GM12878 (cell line): ENCODE results near the gene METTL9. TPM values are rescaled to one million over a fixed set of nuclear protein-coding genes. Genes with fewer than 3 reads are reported as not detected.

Experiments used
- CREB1 ChIP-seq: IDR thresholded peaks from 2 replicates; pipeline ENCODE4 v1.6.1; 2012; ENCODE audit warnings: low read depth, mild to moderate bottlenecking, inconsistent platforms
- DPF2 ChIP-seq: fragments of 450-650 bp; IDR thresholded peaks from 2 replicates; pipeline ENCODE4 v1.6.1; 2017; ENCODE audit warnings: mild to moderate bottlenecking
- ETV6 ChIP-seq, 2 experiments: fragments of 450-650 bp in 1 of 2; IDR thresholded peaks in 1 of 2; conservative IDR thresholded peaks in 1 of 2; 2 replicates each; pipeline ENCODE4 v1.6.1; 2014; ENCODE audit warnings: antibody characterized with exemption in 1 of 2, borderline replicate concordance in 1 of 2, low read depth in 1 of 2, mild to moderate bottlenecking in 1 of 2, moderate library complexity in 1 of 2
- GATAD2B ChIP-seq: fragments of 450-650 bp; conservative IDR thresholded peaks from 2 replicates; pipeline ENCODE4 v1.6.1; 2017; ENCODE audit warnings: low read depth, mild to moderate bottlenecking, moderate library complexity
- JUNB ChIP-seq: IDR thresholded peaks from 2 replicates; pipeline ENCODE4 v1.6.1; 2016; ENCODE audit warnings: antibody characterized with exemption, mild to moderate bottlenecking
- MEF2B ChIP-seq: fragments of 450-650 bp; IDR thresholded peaks from 2 replicates; pipeline ENCODE4 v1.6.1; 2018; ENCODE audit warnings: mild to moderate bottlenecking, moderate library complexity; ENCODE audit not compliant: partially characterized antibody, poor library complexity, severe bottlenecking
- MYC ChIP-seq: IDR thresholded peaks from 2 replicates; pipeline ENCODE4 v1.6.1; 2011; ENCODE audit warnings: mild to moderate bottlenecking, low read length, moderate library complexity, inconsistent platforms; ENCODE audit not compliant: insufficient read depth, insufficient replicate concordance, insufficient read length, severe bottlenecking
- POLR2A ChIP-seq: IDR thresholded peaks from 2 replicates; pipeline ENCODE4 v1.6.1; 2011; ENCODE audit warnings: low read depth, mild to moderate bottlenecking, low read length
- POU2F2 ChIP-seq: IDR thresholded peaks from 3 replicates; pipeline ENCODE4 v1.6.1; 2011; ENCODE audit warnings: low read depth, mild to moderate bottlenecking, low read length, borderline replicate concordance
- SRF ChIP-seq, 2 experiments: IDR thresholded peaks; 2 replicates each; pipeline ENCODE4 v1.6.1; 2011; ENCODE audit warnings: low read depth in 2 of 2, low read length in 2 of 2, mild to moderate bottlenecking in 1 of 2, moderate library complexity in 1 of 2
- TCF7 ChIP-seq: IDR thresholded peaks from 2 replicates; pipeline ENCODE4 v1.6.1; 2014; ENCODE audit warnings: antibody characterized with exemption, borderline replicate concordance
- WRNIP1 ChIP-seq: IDR thresholded peaks from 2 replicates; pipeline ENCODE4 v1.6.1; 2011; ENCODE audit warnings: low read depth, low read length, improper control_type of control experiment, borderline replicate concordance
- ZZZ3 ChIP-seq: IDR thresholded peaks from 2 replicates; pipeline ENCODE4 v1.6.1; 2011; ENCODE audit warnings: low read depth; ENCODE audit not compliant: control insufficient read depth, insufficient read length
- polyA plus RNA-seq, 11 experiments: library from polyadenylated mRNA; depleted of rRNA in 4 of 11; unstranded in 6 of 11; stranded (reverse) in 5 of 11; fragments of >200 nt; fragmentation: Nextera tagmentation in 4 of 11; fragmentation: Illumina TruSeq in 1 of 11; extraction: Ambion mirVana in 4 of 11; extraction: Trizol in 1 of 11; gene quantifications; 1 replicate in 1 of 11; 2 replicates in 10 of 11; pipeline versions ENCODE4 v1.2.1 to v1.2.3, GENCODE V29; 2011 to 2016; ENCODE audit warnings: inconsistent platforms in 2 of 11, missing spikeins in 2 of 11, low read depth in 1 of 11
- total RNA-seq, 4 experiments: library from RNA; depleted of rRNA in 3 of 4; stranded (reverse); fragments of >200 nt in 3 of 4; fragmentation: Illumina TruSeq in 1 of 4; extraction: Trizol in 1 of 4; gene quantifications; 2 replicates each; pipeline versions ENCODE4 v1.2.1 to v1.2.3, GENCODE V29; 2013 to 2021
- TF ChIP-seq, protein P1 (sequence below): IDR thresholded peaks from 2 replicates; pipeline ENCODE4 v1.6.1; 2011; ENCODE audit warnings: low read depth, low read length, improper control_type of control experiment, borderline replicate concordance
- TF ChIP-seq, protein P2 (sequence below): fragments of 450-650 bp; IDR thresholded peaks from 2 replicates; pipeline ENCODE4 v1.6.1; 2016; ENCODE audit warnings: mild to moderate bottlenecking, moderate library complexity, borderline replicate concordance
- TF ChIP-seq, protein P3 (sequence below): fragments of 450-650 bp; IDR thresholded peaks from 2 replicates; pipeline ENCODE4 v1.6.1; 2017; ENCODE audit warnings: mild to moderate bottlenecking, low read depth, inconsistent platforms; ENCODE audit not compliant: poor library complexity, severe bottlenecking
- TF ChIP-seq, protein P4 (sequence below): IDR thresholded peaks from 2 replicates; pipeline ENCODE4 v1.6.1; 2012; ENCODE audit warnings: mild to moderate bottlenecking, low read depth, low read length

METTL9 gene
- total and polyA plus RNA-seq, 10 of the 15 experiments (the other 5 are each of a cell fraction or from before 2014, with no cell fraction given): 19.4 to 119 (median 101) TPM

GRCh38 chr16:21599122-21600030 lies at the start of gene METTL9 (continued):
- TF ChIP-seq WRNIP1 (no peak), MYC (peak; percentile 68), JUNB (no peak), MEF2B (peak; percentile 25), DPF2 (peak; percentile 89), POLR2A (peak; percentile 89), ETV6 (conservative IDR thresholded peaks at IDR 0.05 in 1 of 2, IDR thresholded peaks at IDR 0.05 in 1 of 2; ENCODE audit: borderline replicate concordance in 1 of 2, low read depth in 1 of 2) (peak in 1 of 2 experiments; percentile 70; a peak in 1 of 4 replicates), SRF (IDR thresholded peaks at IDR 0.05; ENCODE audit: low read depth in 2 of 2, low read length in 2 of 2) (peak; percentile 26 to 86; a peak in 2 of 4 replicates), TCF7 (no peak), GATAD2B (peak; percentile 80), POU2F2 (peak; percentile 86; the same call in 2 of the 3 replicates), CREB1 (peak; percentile 90), ZZZ3 (no peak)
- TF ChIP-seq, protein P1, sequence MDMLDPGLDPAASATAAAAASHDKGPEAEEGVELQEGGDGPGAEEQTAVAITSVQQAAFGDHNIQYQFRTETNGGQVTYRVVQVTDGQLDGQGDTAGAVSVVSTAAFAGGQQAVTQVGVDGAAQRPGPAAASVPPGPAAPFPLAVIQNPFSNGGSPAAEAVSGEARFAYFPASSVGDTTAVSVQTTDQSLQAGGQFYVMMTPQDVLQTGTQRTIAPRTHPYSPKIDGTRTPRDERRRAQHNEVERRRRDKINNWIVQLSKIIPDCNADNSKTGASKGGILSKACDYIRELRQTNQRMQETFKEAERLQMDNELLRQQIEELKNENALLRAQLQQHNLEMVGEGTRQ: no peak
- TF ChIP-seq, protein P2, sequence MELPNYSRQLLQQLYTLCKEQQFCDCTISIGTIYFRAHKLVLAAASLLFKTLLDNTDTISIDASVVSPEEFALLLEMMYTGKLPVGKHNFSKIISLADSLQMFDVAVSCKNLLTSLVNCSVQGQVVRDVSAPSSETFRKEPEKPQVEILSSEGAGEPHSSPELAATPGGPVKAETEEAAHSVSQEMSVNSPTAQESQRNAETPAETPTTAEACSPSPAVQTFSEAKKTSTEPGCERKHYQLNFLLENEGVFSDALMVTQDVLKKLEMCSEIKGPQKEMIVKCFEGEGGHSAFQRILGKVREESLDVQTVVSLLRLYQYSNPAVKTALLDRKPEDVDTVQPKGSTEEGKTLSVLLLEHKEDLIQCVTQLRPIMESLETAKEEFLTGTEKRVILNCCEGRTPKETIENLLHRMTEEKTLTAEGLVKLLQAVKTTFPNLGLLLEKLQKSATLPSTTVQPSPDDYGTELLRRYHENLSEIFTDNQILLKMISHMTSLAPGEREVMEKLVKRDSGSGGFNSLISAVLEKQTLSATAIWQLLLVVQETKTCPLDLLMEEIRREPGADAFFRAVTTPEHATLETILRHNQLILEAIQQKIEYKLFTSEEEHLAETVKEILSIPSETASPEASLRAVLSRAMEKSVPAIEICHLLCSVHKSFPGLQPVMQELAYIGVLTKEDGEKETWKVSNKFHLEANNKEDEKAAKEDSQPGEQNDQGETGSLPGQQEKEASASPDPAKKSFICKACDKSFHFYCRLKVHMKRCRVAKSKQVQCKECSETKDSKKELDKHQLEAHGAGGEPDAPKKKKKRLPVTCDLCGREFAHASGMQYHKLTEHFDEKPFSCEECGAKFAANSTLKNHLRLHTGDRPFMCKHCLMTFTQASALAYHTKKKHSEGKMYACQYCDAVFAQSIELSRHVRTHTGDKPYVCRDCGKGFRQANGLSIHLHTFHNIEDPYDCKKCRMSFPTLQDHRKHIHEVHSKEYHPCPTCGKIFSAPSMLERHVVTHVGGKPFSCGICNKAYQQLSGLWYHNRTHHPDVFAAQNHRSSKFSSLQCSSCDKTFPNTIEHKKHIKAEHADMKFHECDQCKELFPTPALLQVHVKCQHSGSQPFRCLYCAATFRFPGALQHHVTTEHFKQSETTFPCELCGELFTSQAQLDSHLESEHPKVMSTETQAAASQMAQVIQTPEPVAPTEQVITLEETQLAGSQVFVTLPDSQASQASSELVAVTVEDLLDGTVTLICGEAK: peak; percentile 98
- TF ChIP-seq, protein P3, sequence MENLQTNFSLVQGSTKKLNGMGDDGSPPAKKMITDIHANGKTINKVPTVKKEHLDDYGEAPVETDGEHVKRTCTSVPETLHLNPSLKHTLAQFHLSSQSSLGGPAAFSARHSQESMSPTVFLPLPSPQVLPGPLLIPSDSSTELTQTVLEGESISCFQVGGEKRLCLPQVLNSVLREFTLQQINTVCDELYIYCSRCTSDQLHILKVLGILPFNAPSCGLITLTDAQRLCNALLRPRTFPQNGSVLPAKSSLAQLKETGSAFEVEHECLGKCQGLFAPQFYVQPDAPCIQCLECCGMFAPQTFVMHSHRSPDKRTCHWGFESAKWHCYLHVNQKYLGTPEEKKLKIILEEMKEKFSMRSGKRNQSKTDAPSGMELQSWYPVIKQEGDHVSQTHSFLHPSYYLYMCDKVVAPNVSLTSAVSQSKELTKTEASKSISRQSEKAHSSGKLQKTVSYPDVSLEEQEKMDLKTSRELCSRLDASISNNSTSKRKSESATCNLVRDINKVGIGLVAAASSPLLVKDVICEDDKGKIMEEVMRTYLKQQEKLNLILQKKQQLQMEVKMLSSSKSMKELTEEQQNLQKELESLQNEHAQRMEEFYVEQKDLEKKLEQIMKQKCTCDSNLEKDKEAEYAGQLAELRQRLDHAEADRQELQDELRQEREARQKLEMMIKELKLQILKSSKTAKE: no peak
- TF ChIP-seq, protein P4, sequence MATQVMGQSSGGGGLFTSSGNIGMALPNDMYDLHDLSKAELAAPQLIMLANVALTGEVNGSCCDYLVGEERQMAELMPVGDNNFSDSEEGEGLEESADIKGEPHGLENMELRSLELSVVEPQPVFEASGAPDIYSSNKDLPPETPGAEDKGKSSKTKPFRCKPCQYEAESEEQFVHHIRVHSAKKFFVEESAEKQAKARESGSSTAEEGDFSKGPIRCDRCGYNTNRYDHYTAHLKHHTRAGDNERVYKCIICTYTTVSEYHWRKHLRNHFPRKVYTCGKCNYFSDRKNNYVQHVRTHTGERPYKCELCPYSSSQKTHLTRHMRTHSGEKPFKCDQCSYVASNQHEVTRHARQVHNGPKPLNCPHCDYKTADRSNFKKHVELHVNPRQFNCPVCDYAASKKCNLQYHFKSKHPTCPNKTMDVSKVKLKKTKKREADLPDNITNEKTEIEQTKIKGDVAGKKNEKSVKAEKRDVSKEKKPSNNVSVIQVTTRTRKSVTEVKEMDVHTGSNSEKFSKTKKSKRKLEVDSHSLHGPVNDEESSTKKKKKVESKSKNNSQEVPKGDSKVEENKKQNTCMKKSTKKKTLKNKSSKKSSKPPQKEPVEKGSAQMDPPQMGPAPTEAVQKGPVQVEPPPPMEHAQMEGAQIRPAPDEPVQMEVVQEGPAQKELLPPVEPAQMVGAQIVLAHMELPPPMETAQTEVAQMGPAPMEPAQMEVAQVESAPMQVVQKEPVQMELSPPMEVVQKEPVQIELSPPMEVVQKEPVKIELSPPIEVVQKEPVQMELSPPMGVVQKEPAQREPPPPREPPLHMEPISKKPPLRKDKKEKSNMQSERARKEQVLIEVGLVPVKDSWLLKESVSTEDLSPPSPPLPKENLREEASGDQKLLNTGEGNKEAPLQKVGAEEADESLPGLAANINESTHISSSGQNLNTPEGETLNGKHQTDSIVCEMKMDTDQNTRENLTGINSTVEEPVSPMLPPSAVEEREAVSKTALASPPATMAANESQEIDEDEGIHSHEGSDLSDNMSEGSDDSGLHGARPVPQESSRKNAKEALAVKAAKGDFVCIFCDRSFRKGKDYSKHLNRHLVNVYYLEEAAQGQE: no peak
